HCT116 (cell line): Measurements from ENCODE around the gene LRRC2. TPM values are rescaled to one million over a fixed set of nuclear protein-coding genes. Genes with fewer than 3 reads are reported as not detected.

Experiments used
- ATAC-seq: fragments of 200-7000 bp; cut with Tn5 transposase; 2 replicates; pipeline ENCODE4 v1.9.1; 2020; ENCODE audit warnings: mild to moderate bottlenecking, moderate library complexity
- BruUV-seq: library from RNA; stranded (reverse); fragments of 400-500 nt; replicated peaks from 2 replicates; lab custom pipeline; 2021; lab: Mats Ljungman, UMichigan
- CTCF ChIA-PET: fragments of 300-600 bp; sonication (Branson Sonifier 250); formaldehyde crosslinking; loops from one replicate; lab custom pipeline; 2021; ENCODE audit warnings: antibody characterized with exemption; lab: Charles Lee
- POLR2A ChIA-PET: fragments of 300-600, 350-600 bp; sonication (Branson Sonifier 250); formaldehyde crosslinking; loops from one replicate; lab custom pipeline; 2021; ENCODE audit warnings: antibody characterized with exemption; lab: Charles Lee
- RAD21 ChIA-PET, 2 experiments: fragments of 300-600 bp; sonication (Branson Sonifier 250); formaldehyde crosslinking; loops; one replicate each; lab custom pipeline; 2023; ENCODE audit warnings: low total read pairs in 2 of 2; ENCODE audit not compliant: uncharacterized antibody in 2 of 2, unreplicated experiment in 2 of 2, low non-redundant PET in 1 of 2; lab: Charles Lee
- DNase-seq: peaks from one replicate; pipeline ENCODE4 v3.0.0-alpha.2; 2010; ENCODE audit warnings: low read depth, low spot score
- H2AFZ ChIP-seq: fragments of 200-600 bp; shearing (Covaris generic), sonication (generic); 2 replicates; pipeline ENCODE4 v1.6.1; 2017; ENCODE audit warnings: low read depth, mixed run types, mixed read lengths, antibody characterized with exemption, low read length; ENCODE audit not compliant: poor library complexity, severe bottlenecking
- H3K27ac ChIP-seq: 2 replicates; pipeline ENCODE4 v1.5.1; 2012; ENCODE audit warnings: low read depth, low read length
- H3K27me3 ChIP-seq: fragments of 200-600 bp; sonication (generic); 2 replicates; pipeline ENCODE4 v1.6.1; 2016; ENCODE audit warnings: mixed run types, low read length, mixed read lengths; ENCODE audit not compliant: insufficient read depth
- H3K36me3 ChIP-seq, 2 experiments: fragments of 200-500 bp in 1 of 2; fragments of 200-600 bp in 1 of 2; sonication (Bioruptor generic) in 1 of 2; sonication (generic) in 1 of 2; 2 replicates each; pipeline versions ENCODE4 v1.5.1 to v1.6.1; 2014 to 2016; ENCODE audit warnings: low read length in 2 of 2, inconsistent platforms in 1 of 2, mixed read lengths in 1 of 2, mixed run types in 1 of 2; ENCODE audit not compliant: insufficient read depth in 2 of 2, control insufficient read depth in 1 of 2
- H3K4me1 ChIP-seq, 2 experiments: fragments of 200-600 bp in 1 of 2; sonication (generic) in 1 of 2; 2 replicates each; pipeline versions ENCODE4 v1.5.1 to v1.6.1; 2012 to 2017; ENCODE audit warnings: low read length in 2 of 2, inconsistent platforms in 1 of 2, mild to moderate bottlenecking in 1 of 2, mixed read lengths in 1 of 2, mixed run types in 1 of 2, moderate library complexity in 1 of 2; ENCODE audit not compliant: insufficient read depth in 2 of 2, control insufficient read depth in 1 of 2
- H3K4me2 ChIP-seq: fragments of 200-600 bp; sonication (generic); 2 replicates; pipeline ENCODE4 v1.6.1; 2017; ENCODE audit warnings: mixed run types, low read length, mixed read lengths
- H3K4me3 ChIP-seq, 2 experiments: fragments of 200-600 bp in 1 of 2; sonication (generic) in 1 of 2; replicated peaks in 1 of 2; 2 replicates each; pipeline ENCODE4 v1.5.1; 2011 to 2016; ENCODE audit warnings: low read length in 2 of 2, control low read depth in 1 of 2, low read depth in 1 of 2, mild to moderate bottlenecking in 1 of 2, mixed read lengths in 1 of 2, mixed run types in 1 of 2
- H3K79me2 ChIP-seq: fragments of 200-600 bp; sonication (generic); 2 replicates; pipeline ENCODE4 v1.6.1; 2017; ENCODE audit warnings: mild to moderate bottlenecking, mixed run types, low read length, moderate library complexity, mixed read lengths; ENCODE audit not compliant: insufficient read depth
- H3K9ac ChIP-seq: fragments of 200-600 bp; sonication (generic); 2 replicates; pipeline ENCODE4 v1.6.1; 2016; ENCODE audit warnings: low read length, mixed read lengths
- H3K9me2 ChIP-seq: fragments of 200-600 bp; sonication (generic), shearing (Covaris generic); 2 replicates; pipeline ENCODE4 v1.6.1; 2017; ENCODE audit warnings: mixed run types, mild to moderate bottlenecking, moderate library complexity; ENCODE audit not compliant: insufficient read depth
- H3K9me3 ChIP-seq, 2 experiments: fragments of 200-500 bp in 1 of 2; fragments of 200-600 bp in 1 of 2; sonication (Bioruptor generic) in 1 of 2; sonication (generic) in 1 of 2; 2 replicates each; pipeline ENCODE4 v1.6.1; 2014 to 2017; ENCODE audit warnings: low read length in 2 of 2, mixed read lengths in 2 of 2, inconsistent platforms in 1 of 2, low read depth in 1 of 2, mild to moderate bottlenecking in 1 of 2, mixed run types in 1 of 2, moderate library complexity in 1 of 2; ENCODE audit not compliant: control insufficient read depth in 1 of 2, insufficient read depth in 1 of 2
- H4K20me1 ChIP-seq: fragments of 200-600 bp; sonication (generic), shearing (Covaris generic); 2 replicates; pipeline ENCODE4 v1.6.1; 2017; ENCODE audit warnings: mixed run types, mild to moderate bottlenecking, moderate library complexity; ENCODE audit not compliant: insufficient read depth
- CBX3 ChIP-seq: IDR thresholded peaks from 2 replicates; pipeline ENCODE4 v1.6.1; 2012; ENCODE audit warnings: low read depth
- CEBPB ChIP-seq: IDR thresholded peaks from 2 replicates; pipeline ENCODE4 v1.6.1; 2012; ENCODE audit warnings: low read depth
- CTCF ChIP-seq, 3 experiments: fragments of 200-600 bp in 1 of 3; sonication (generic) in 1 of 3; IDR thresholded peaks in 2 of 3; conservative IDR thresholded peaks in 1 of 3; 2 replicates each; pipeline ENCODE4 v1.5.1; 2012 to 2017; ENCODE audit warnings: low read depth in 2 of 3, low read length in 2 of 3, antibody characterized with exemption in 1 of 3, borderline replicate concordance in 1 of 3, control low read depth in 1 of 3, mild to moderate bottlenecking in 1 of 3, mixed read lengths in 1 of 3, mixed run types in 1 of 3, moderate library complexity in 1 of 3; ENCODE audit not compliant: insufficient read depth in 1 of 3
- EZH2 ChIP-seq: fragments of 200-600 bp; sonication (generic); IDR thresholded peaks from 2 replicates; pipeline ENCODE4 v1.6.1; 2017; ENCODE audit warnings: antibody characterized with exemption, mixed run types
- JUND ChIP-seq: IDR thresholded peaks from 2 replicates; pipeline ENCODE4 v1.6.1; 2012
- MAX ChIP-seq: IDR thresholded peaks from 2 replicates; pipeline ENCODE4 v1.6.1; 2012
- POLR2A ChIP-seq: IDR thresholded peaks from 2 replicates; pipeline ENCODE4 v1.7.0; 2011; ENCODE audit warnings: borderline replicate concordance; ENCODE audit not compliant: insufficient read depth, insufficient read length; ENCODE audit errors: extremely low read depth
- RAD21 ChIP-seq: IDR thresholded peaks from 2 replicates; pipeline ENCODE4 v1.6.1; 2012; ENCODE audit warnings: low read depth, mild to moderate bottlenecking
- REST ChIP-seq: IDR thresholded peaks from 2 replicates; pipeline ENCODE4 v1.6.1; 2012; ENCODE audit warnings: low read depth
- SP1 ChIP-seq: IDR thresholded peaks from 2 replicates; pipeline ENCODE4 v1.6.1; 2012; ENCODE audit warnings: low read depth
- ZBTB33 ChIP-seq: IDR thresholded peaks from 2 replicates; pipeline ENCODE4 v1.6.1; 2011; ENCODE audit warnings: mild to moderate bottlenecking, low read length, moderate library complexity; ENCODE audit not compliant: insufficient replicate concordance; ENCODE audit errors: extremely low read depth
- ZNF274 ChIP-seq: fragments of 200-500 bp; sonication (Bioruptor generic); IDR thresholded peaks from 2 replicates; pipeline ENCODE4 v1.6.1; 2014; ENCODE audit warnings: mild to moderate bottlenecking, low read depth, low read length, inconsistent platforms
- intact Hi-C: fragments of 100-400 bp; cut with micrococcal nuclease; formaldehyde crosslinking; loops from 2 replicates; pipeline ENCODE4 v1.10.0; 2022
- total RNA-seq: library from RNA; stranded (reverse); gene quantifications from one replicate; pipeline ENCODE4 v1.2.1, GENCODE V29; 2021; ENCODE audit not compliant: unreplicated experiment

Gene LRRC2
- total RNA-seq, 1 experiment from 2014 or later, result not detected

GRCh38 chr3:46573701-46574100 lies 7.6 kb upstream of the LRRC2 start:
- H3K9me2 ChIP-seq, result no peaks in the 10 kb centered on the region
- no peak for TF ChIP-seq CTCF (IDR thresholded peaks at IDR 0.05 in 2 of 3, conservative IDR thresholded peaks at IDR 0.05 in 1 of 3; ENCODE audit: borderline replicate concordance in 1 of 3, insufficient read depth in 1 of 3, low read depth in 2 of 3, low read length in 2 of 3)
- no peak for TF ChIP-seq CBX3
- ATAC-seq (no peak), DNase-seq (no peak)
- H4K20me1 ChIP-seq, result no peaks in the 10 kb centered on the region
- ChIA-PET CTCF (interaction anchor here (1.3 kb wide), 1 partner anchor 15 kb away, joined by 3 read pairs; no protein-coding TSS in a partner anchor), POLR2A (no interaction called here), RAD21 (no interaction called here)
- BruUV-seq, result no TSS peak
- H3K79me2 ChIP-seq, result no peaks in the 10 kb centered on the region
- no peak overlapping the region for H3K4me2 ChIP-seq
- H3K27me3 ChIP-seq, result no peaks in the 10 kb centered on the region
- peaks cover under 1% of the 10 kb centered on the region in 2 experiments; a peak in 1 of 4 replicates for H3K4me1 ChIP-seq
- no peak overlapping the region for H3K27ac ChIP-seq
- no peak overlapping the region for H2AFZ ChIP-seq
- H3K4me3 ChIP-seq, result no peak overlapping the region
- intact Hi-C loops, result no loop called here
- H3K36me3 ChIP-seq, result no peaks in the 10 kb centered on the region
- no peaks in the 10 kb centered on the region for H3K9me3 ChIP-seq
- no peak overlapping the region for H3K9ac ChIP-seq

GRCh38 chr3:46571684-46572083 lies 5.6 kb upstream of the LRRC2 start:
- H3K9me2 ChIP-seq, result no peaks in the 10 kb centered on the region
- no peak overlapping the region for H3K4me3 ChIP-seq
- H3K36me3 ChIP-seq, result no peaks in the 10 kb centered on the region
- BruUV-seq, result no TSS peak
- H3K27ac ChIP-seq, result no peak overlapping the region
- intact Hi-C loops, result no loop called here
- no peaks in the 10 kb centered on the region for H3K4me1 ChIP-seq
- no peak overlapping the region for H3K4me2 ChIP-seq
- CTCF ChIA-PET, result interaction anchor here (1.1 to 1.5 kb wide), 2 partner anchors 13 to 83 kb away, joined by 3 to 6 read pairs; no protein-coding TSS in a partner anchor
- no peaks in the 10 kb centered on the region for H3K27me3 ChIP-seq
- no peak overlapping the region for H2AFZ ChIP-seq
- no peaks in the 10 kb centered on the region for H4K20me1 ChIP-seq
- no peaks in the 10 kb centered on the region for H3K9me3 ChIP-seq
- POLR2A ChIA-PET, result no interaction called here
- RAD21 ChIA-PET, result no interaction called here
- no peak for ATAC-seq
- H3K9ac ChIP-seq, result no peak overlapping the region
- H3K79me2 ChIP-seq, result no peaks in the 10 kb centered on the region
- DNase-seq, result no peak
- TF ChIP-seq RAD21 (no peak), ZNF274 (no peak), POLR2A (no peak), REST (no peak), ZBTB33 (no peak), SP1 (no peak), CEBPB (no peak), CBX3 (no peak), EZH2 (no peak), JUND (no peak), MAX (no peak)
